MM.1S (cell line): ENCODE results near the gene RNF115.
"Not testable (repeated sequence)": the region's sequence is repeated elsewhere in the genome, so short reads cannot be mapped to it uniquely, and the experiment has no call there.

Experiments used
- DNase-seq: peaks from one replicate; pipeline ENCODE4 v3.0.0-alpha.2; 2015
- H2AFZ ChIP-seq: fragments of 300-600 bp; sonication (generic); 2 replicates; pipeline ENCODE4 v1.6.0; 2016; ENCODE audit warnings: antibody characterized with exemption, low read length
- H3F3A ChIP-seq: fragments of 300-600 bp; sonication (generic); 2 replicates; pipeline ENCODE4 v1.6.1; 2016; ENCODE audit warnings: mild to moderate bottlenecking, antibody characterized with exemption, low read length, moderate library complexity, mixed read lengths; ENCODE audit not compliant: insufficient read depth
- H3K27ac ChIP-seq: fragments of 300-600 bp; sonication (generic); 2 replicates; pipeline ENCODE4 v1.5.1; 2016; ENCODE audit warnings: mild to moderate bottlenecking, low read length
- H3K27me3 ChIP-seq: fragments of 300-600 bp; sonication (generic); replicated peaks from 2 replicates; pipeline ENCODE4 v1.6.0; 2016; ENCODE audit warnings: low read length; ENCODE audit not compliant: insufficient read depth
- H3K36me3 ChIP-seq: fragments of 300-600 bp; sonication (generic); replicated peaks from 2 replicates; pipeline ENCODE4 v1.6.1; 2016; ENCODE audit warnings: mild to moderate bottlenecking, low read length, mixed read lengths; ENCODE audit not compliant: insufficient read depth
- H3K4me1 ChIP-seq: fragments of 300-600 bp; sonication (generic); 2 replicates; pipeline ENCODE4 v1.6.1; 2016; ENCODE audit warnings: low read length, mixed read lengths
- H3K4me2 ChIP-seq: fragments of 300-600 bp; sonication (generic); 2 replicates; pipeline ENCODE4 v1.6.0; 2016; ENCODE audit warnings: low read depth, low read length
- H3K4me3 ChIP-seq: fragments of 300-600 bp; sonication (generic); 2 replicates; pipeline ENCODE4 v1.5.1; 2016; ENCODE audit warnings: low read length, mixed read lengths
- H3K79me2 ChIP-seq: fragments of 300-600 bp; sonication (generic); 2 replicates; pipeline ENCODE4 v1.6.1; 2016; ENCODE audit warnings: mixed run types, low read length, mixed read lengths
- H3K9ac ChIP-seq: fragments of 300-600 bp; sonication (generic); 2 replicates; pipeline ENCODE4 v1.6.1; 2016; ENCODE audit warnings: low read length, mixed read lengths
- H3K9me2 ChIP-seq: fragments of 300-600 bp; sonication (generic); replicated peaks from 2 replicates; pipeline ENCODE4 v1.6.1; 2016; ENCODE audit warnings: mild to moderate bottlenecking, low read length, mixed read lengths; ENCODE audit not compliant: insufficient read depth
- H3K9me3 ChIP-seq: fragments of 300-600 bp; sonication (generic); replicated peaks from 2 replicates; pipeline ENCODE4 v1.6.1; 2016; ENCODE audit warnings: mild to moderate bottlenecking, low read length, mixed read lengths; ENCODE audit not compliant: insufficient read depth
- H4K20me1 ChIP-seq: fragments of 300-600 bp; sonication (generic); 2 replicates; pipeline ENCODE4 v1.6.1; 2016; ENCODE audit warnings: mild to moderate bottlenecking, low read length, moderate library complexity, mixed read lengths; ENCODE audit not compliant: insufficient read depth
- CTCF ChIP-seq: fragments of 300-600 bp; sonication (generic); IDR thresholded peaks from 2 replicates; pipeline ENCODE4 v1.5.1; 2016; ENCODE audit warnings: antibody characterized with exemption, low read length, mixed read lengths
- EZH2 ChIP-seq: fragments of 300-600 bp; sonication (generic); optimal IDR thresholded peaks from 2 replicates; pipeline ENCODE3; 2017; ENCODE audit warnings: low read depth, mild to moderate bottlenecking, antibody characterized with exemption, low read length, mixed read lengths
- EZH2phosphoT487 ChIP-seq: fragments of 300-600 bp; sonication (generic); IDR thresholded peaks from 2 replicates; pipeline ENCODE4 v1.6.1; 2018; ENCODE audit warnings: antibody characterized with exemption, low read length

The RNF115 gene

GRCh38 chr1:145837656-145838055, 13.8 kb upstream of the RNF115 start:
- H3K27ac ChIP-seq, result no peak overlapping the region
- no peak for TF ChIP-seq EZH2phosphoT487
- TF ChIP-seq CTCF, result no peak
- TF ChIP-seq EZH2, result no peak
- no peak overlapping the region for H3K9ac ChIP-seq
- H3K9me3 ChIP-seq, result no peaks in the 10 kb centered on the region
- no peak for DNase-seq
- H3K4me2 ChIP-seq, result no peak overlapping the region
- no peaks in the 10 kb centered on the region for H3K27me3 ChIP-seq
- peaks cover 26% of the 10 kb centered on the region; the same call in 1 of the 2 replicates for H3K36me3 ChIP-seq
- H2AFZ ChIP-seq, result no peak overlapping the region
- no peaks in the 10 kb centered on the region for H3K9me2 ChIP-seq
- no peaks in the 10 kb centered on the region for H4K20me1 ChIP-seq
- H3K79me2 ChIP-seq, result no peaks in the 10 kb centered on the region
- no peak overlapping the region for H3K4me3 ChIP-seq
- no peaks in the 10 kb centered on the region for H3K4me1 ChIP-seq
- no peaks in the 10 kb centered on the region for H3F3A ChIP-seq

DNA sequence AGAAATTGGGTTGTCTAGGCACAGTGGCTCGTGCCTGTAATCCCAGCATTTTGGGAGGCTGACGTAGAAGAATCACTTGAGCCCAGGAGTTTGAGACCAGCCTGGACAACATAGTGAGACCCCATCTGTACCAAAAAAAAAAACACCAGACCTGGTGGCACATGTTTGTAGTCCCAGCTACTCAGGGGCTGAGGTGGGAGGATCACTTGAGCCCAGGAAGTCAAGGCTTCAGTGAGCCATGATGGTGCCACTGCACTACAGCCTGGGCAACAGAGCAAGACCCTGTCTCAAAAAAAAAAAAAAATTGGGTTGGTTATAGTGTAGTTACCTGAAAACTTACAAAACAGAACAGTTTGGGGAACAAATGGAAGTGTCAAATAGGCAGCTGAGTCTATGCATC, 6.9 kb upstream of the RNF115 start:
- H3K36me3 ChIP-seq, result peaks cover 33% of the 10 kb centered on the region

GRCh38 chr1:145828367-145829026, 4.6 kb upstream of the RNF115 start:
- Histone ChIP-seq H4K20me1 (no peaks in the 10 kb centered on the region), H2AFZ (no peak overlapping the region), H3K27ac (peak overlapping the region; percentile 68), H3K4me3 (no peak overlapping the region), H3K79me2 (peaks cover 38% of the 10 kb centered on the region), H3K4me1 (peaks cover 33% of the 10 kb centered on the region), H3K9ac (peak overlapping the region; percentile 6; the same call in 1 of the 2 replicates), H3K9me2 (no peaks in the 10 kb centered on the region), H3K4me2 (peak overlapping the region; percentile 5; the same call in 1 of the 2 replicates), H3K9me3 (no peaks in the 10 kb centered on the region), H3K36me3 (peaks cover 31% of the 10 kb centered on the region), H3K27me3 (no peaks in the 10 kb centered on the region), H3F3A (peaks cover 17% of the 10 kb centered on the region)
- TF ChIP-seq EZH2 (no peak), EZH2phosphoT487 (no peak), CTCF (no peak)
- DNase-seq, result no peak

More for the DNA sequence above, 6.9 kb upstream of the RNF115 start:
- Histone ChIP-seq H3K4me1 (peaks cover 26% of the 10 kb centered on the region), H3F3A (peaks cover 13% of the 10 kb centered on the region), H3K79me2 (peaks cover 19% of the 10 kb centered on the region)
- H3K9me3 ChIP-seq, H4K20me1 ChIP-seq, H3K4me3 ChIP-seq, H3K27me3 ChIP-seq, DNase-seq, H3K9me2 ChIP-seq, H3K4me2 ChIP-seq, H2AFZ ChIP-seq, H3K27ac ChIP-seq, H3K9ac ChIP-seq: not testable (repeated sequence)

GRCh38 chr1:145827966-145828365, 4.1 kb upstream of the RNF115 start:
- TF ChIP-seq EZH2phosphoT487, result no peak
- TF ChIP-seq EZH2, result no peak
- no peak for TF ChIP-seq CTCF
- no peaks in the 10 kb centered on the region for H3K27me3 ChIP-seq
- no peaks in the 10 kb centered on the region for H3K9me2 ChIP-seq
- peaks cover 38% of the 10 kb centered on the region for H3K79me2 ChIP-seq
- peaks cover 26% of the 10 kb centered on the region for H3K36me3 ChIP-seq
- H2AFZ ChIP-seq, result no peak overlapping the region
- peak overlapping the region; percentile 68 for H3K27ac ChIP-seq
- H4K20me1 ChIP-seq, result no peaks in the 10 kb centered on the region
- H3K9ac ChIP-seq, result peak overlapping the region; percentile 0; the same call in 1 of the 2 replicates
- no peak overlapping the region for H3K4me3 ChIP-seq
- H3K4me2 ChIP-seq, result peak overlapping the region; percentile 5; the same call in 1 of the 2 replicates
- peaks cover 33% of the 10 kb centered on the region for H3K4me1 ChIP-seq
- H3F3A ChIP-seq, result peaks cover 17% of the 10 kb centered on the region
- DNase-seq, result no peak
- no peaks in the 10 kb centered on the region for H3K9me3 ChIP-seq
